GM19395 (cell line): ENCODE measurements around the gene NSD1.

Source experiments
- ATAC-seq: cut with Tn5 transposase; IDR thresholded peaks from one replicate; pipeline ENCODE4 v1.9.1; 2021; ENCODE audit warnings: mild to moderate bottlenecking, moderate library complexity; ENCODE audit not compliant: unreplicated experiment

NSD1 gene

GRCh38 chr5:177133096-177133852, at the start of gene NSD1:
Gene NSD1, plus strand, starts transcription at chr5:177133773. Its CDS starts 1,331 bp downstream, at chr5:177135104.
- ATAC-seq = peak; percentile 66

- ATAC-seq = no peak
Measured at GRCh38 chr5:177084175-177084574, 49.4 kb upstream of the NSD1 start.

GRCh38 chr5:177085985-177086653, 47.5 kb upstream of the NSD1 start:
- peak; percentile 12 for ATAC-seq

- peak; percentile 65 for ATAC-seq
Measured at GRCh38 chr5:177086654-177087397, 46.7 kb upstream of the NSD1 start, which contains the start of gene FGFR4. Gene FGFR4, plus strand, starts transcription at chr5:177086915. Its CDS starts 2,688 bp downstream, at chr5:177089603.

- no peak for ATAC-seq
Measured at GRCh38 chr5:177087398-177088005, 46.1 kb upstream of the NSD1 start.

- no peak for ATAC-seq
Measured at GRCh38 chr5:177089127-177089526, 44.4 kb upstream of the NSD1 start.

- no peak for ATAC-seq
Measured at GRCh38 chr5:177089825-177090641, 43.5 kb upstream of the NSD1 start.

GRCh38 chr5:177090813-177091212, 42.8 kb upstream of the NSD1 start:
- no peak for ATAC-seq

GRCh38 chr5:177091232-177091631, 42.3 kb upstream of the NSD1 start:
- ATAC-seq = no peak

- no peak for ATAC-seq
Measured at GRCh38 chr5:177092178-177093081, 41.1 kb upstream of the NSD1 start.

GRCh38 chr5:177093082-177093712, 40.4 kb upstream of the NSD1 start:
- ATAC-seq = no peak

GRCh38 chr5:177093803-177094202, 39.8 kb upstream of the NSD1 start:
- no peak for ATAC-seq

- no peak for ATAC-seq
Measured at GRCh38 chr5:177094224-177095087, 39.1 kb upstream of the NSD1 start.

GRCh38 chr5:177095088-177095669, 38.4 kb upstream of the NSD1 start:
- no peak for ATAC-seq

GRCh38 chr5:177096162-177097015, 37.2 kb upstream of the NSD1 start:
- ATAC-seq = no peak
